K562 (cell line): Measurements from ENCODE around the gene PSMG3. TPM values are rescaled to one million over a fixed set of nuclear protein-coding genes. Genes with fewer than 3 reads are reported as not detected.
"Not testable (repeated sequence)": the region's sequence is repeated elsewhere in the genome, so short reads cannot be mapped to it uniquely, and the experiment has no call there.

Experiments
- ATAC-seq: fragments of 200-7000 bp; cut with Tn5 transposase; 3 replicates; pipeline ENCODE4 v1.9.1; 2020; ENCODE audit warnings: moderate library complexity
- BruUV-seq: library from RNA; stranded (reverse); fragments of 400-500 nt; replicated peaks from 2 replicates; lab custom pipeline; 2021; lab: Mats Ljungman, UMichigan
- CTCF ChIA-PET: fragments of 300-600 bp; formaldehyde crosslinking; extraction: SDS; loops from one replicate; lab custom pipeline; 2021; ENCODE audit warnings: low intra/inter-chr PET ratio; lab: Yijun Ruan, JAX
- POLR2A ChIA-PET: fragments of 300-600, 350-650 bp; sonication (Branson Sonifier 250); formaldehyde crosslinking; extraction: SDS; loops from one replicate; lab custom pipeline; 2021; ENCODE audit warnings: antibody characterized with exemption, inconsistent platforms; lab: Yijun Ruan, JAX
- DNase-seq, 4 experiments: peaks; one replicate each; pipeline versions ENCODE4 v3.0.0 to v3.0.0-alpha.2; 2011 to 2018; ENCODE audit warnings: low spot score in 3 of 4, mixed read lengths in 3 of 4; ENCODE audit errors: extremely low read depth in 1 of 4
- FAIRE-seq: peaks from 2 replicates; lab custom pipeline; 2011; peaks lifted over from hg19 to GRCh38; lab: Jason Lieb, UNC
- H2AFZ ChIP-seq: 2 replicates; pipeline ENCODE4 v1.6.0; 2011; ENCODE audit warnings: low read depth, low read length, control low read depth, inconsistent platforms
- H3K27ac ChIP-seq: fragments of 200-600 bp; 3 replicates; pipeline ENCODE4 v1.8.0; 2011; ENCODE audit warnings: low read depth, mild to moderate bottlenecking, control low read depth, inconsistent platforms, low read length, moderate library complexity, mixed read lengths; ENCODE audit errors: extremely low read depth
- H3K27me3 ChIP-seq, 2 experiments: fragments of 300-600 bp in 1 of 2; 2 replicates in 1 of 2; 3 replicates in 1 of 2; pipeline versions ENCODE4 v1.6.0 to v1.8.0; 2011; ENCODE audit warnings: inconsistent platforms in 2 of 2, low read length in 2 of 2, mild to moderate bottlenecking in 1 of 2, mixed read lengths in 1 of 2, moderate library complexity in 1 of 2; ENCODE audit not compliant: control insufficient read depth in 2 of 2, insufficient read depth in 2 of 2
- H3K36me3 ChIP-seq: fragments of 300-600 bp; 3 replicates; pipeline ENCODE4 v1.8.0; 2011; ENCODE audit warnings: mild to moderate bottlenecking, low read length, inconsistent platforms; ENCODE audit not compliant: control insufficient read depth, insufficient read depth
- H3K4me1 ChIP-seq, 2 experiments: fragments of 200-600 bp in 1 of 2; replicated peaks in 1 of 2; 2 replicates in 1 of 2; 3 replicates in 1 of 2; pipeline versions ENCODE4 v1.5.1 to v1.8.0; 2011; ENCODE audit warnings: inconsistent platforms in 2 of 2, low read length in 2 of 2, mild to moderate bottlenecking in 1 of 2, mixed read lengths in 1 of 2, moderate library complexity in 1 of 2; ENCODE audit not compliant: control insufficient read depth in 2 of 2, insufficient read depth in 2 of 2
- H3K4me2 ChIP-seq: 2 replicates; pipeline ENCODE4 v1.6.1; 2011; ENCODE audit warnings: low read length, control low read depth, inconsistent platforms, mixed read lengths; ENCODE audit not compliant: insufficient read depth
- H3K4me3 ChIP-seq: fragments of 200-600 bp; sonication (generic), shearing (Covaris generic); 2 replicates; pipeline ENCODE4 v1.5.1; 2016; ENCODE audit warnings: control low read depth, inconsistent platforms
- H3K79me2 ChIP-seq: fragments of 200-600 bp; 3 replicates; pipeline ENCODE4 v1.8.0; 2011; ENCODE audit warnings: low read length, inconsistent platforms; ENCODE audit not compliant: control insufficient read depth, insufficient read depth
- H3K9ac ChIP-seq, 2 experiments: 2 replicates each; pipeline versions ENCODE4 v1.6.0 to v1.6.1; 2011; ENCODE audit warnings: low read depth in 2 of 2, low read length in 2 of 2, control low read depth in 1 of 2, inconsistent platforms in 1 of 2, mild to moderate bottlenecking in 1 of 2, mixed read lengths in 1 of 2; ENCODE audit not compliant: insufficient read depth in 1 of 2
- H3K9me1 ChIP-seq: one replicate; pipeline ENCODE4 v1.6.0; 2011; ENCODE audit warnings: inconsistent platforms, mild to moderate bottlenecking, low read length, moderate library complexity; ENCODE audit not compliant: control insufficient read depth, insufficient read depth
- H3K9me3 ChIP-seq: replicated peaks from 2 replicates; pipeline ENCODE4 v1.5.1; 2011; ENCODE audit warnings: low read depth, low read length, inconsistent platforms; ENCODE audit not compliant: control insufficient read depth, insufficient read depth
- H4K20me1 ChIP-seq: replicated peaks from 2 replicates; pipeline ENCODE4 v1.6.1; 2011; ENCODE audit warnings: low read length, inconsistent platforms, mixed read lengths; ENCODE audit not compliant: control insufficient read depth, insufficient read depth
- WGBS: fragments of 100-300 bp; shearing (Covaris generic); methylation state at CpG from one replicate; pipeline ENCODE4 v1.1.6; 2016; ENCODE audit warnings: low coverage, mixed read lengths; ENCODE audit not compliant: insufficient coverage; ENCODE audit errors: missing lambda C conversion rate; 5-methylcytosine and 5-hydroxymethylcytosine counted together
- in situ Hi-C: fragments of 300-500 bp; cut with MboI; formaldehyde crosslinking; loops from 4 replicates; pipeline ENCODE4 v1.15.0; 2018; ENCODE audit warnings: inconsistent platforms, mixed read lengths
- intact Hi-C: fragments of 100-400 bp; cut with micrococcal nuclease; formaldehyde crosslinking; loops from 2 replicates; pipeline ENCODE4 v1.14.2; 2022
- polyA plus RNA-seq, 8 experiments: library from polyadenylated mRNA; depleted of rRNA in 4 of 8; stranded (reverse) in 5 of 8; unstranded in 3 of 8; fragments of >200 nt; fragmentation: Nextera tagmentation in 2 of 8; fragmentation: Illumina TruSeq in 1 of 8; extraction: Ambion mirVana in 2 of 8; extraction: Trizol in 1 of 8; gene quantifications; 2 replicates each; pipeline versions ENCODE4 v1.2.1 to v1.2.3, GENCODE V29; 2011 to 2014; ENCODE audit warnings: inconsistent platforms in 1 of 8, missing spikeins in 1 of 8
- total RNA-seq, 7 experiments: library from RNA; depleted of rRNA in 6 of 7; stranded (reverse); fragments of >200 nt in 6 of 7; fragmentation: Illumina TruSeq in 2 of 7; extraction: Trizol in 2 of 7; gene quantifications; 2 replicates each; pipeline versions ENCODE4 v1.2.1 to v1.2.3, GENCODE V29; 2011 to 2021; ENCODE audit warnings: low replicate concordance in 1 of 7
- TF ChIP-seq, protein P1 (sequence below): sonication (generic); formaldehyde crosslinking; IDR thresholded peaks from 2 replicates; pipeline ENCODE4 v1.9.0; 2022; ENCODE audit warnings: mild to moderate bottlenecking, missing genetic modification reagents
- TF ChIP-seq, protein P2 (sequence below): sonication (generic); formaldehyde crosslinking; IDR thresholded peaks from 2 replicates; pipeline ENCODE4 v1.8.1; 2023; ENCODE audit warnings: missing genetic modification reagents, mild to moderate bottlenecking, borderline replicate concordance

PSMG3 gene
- total and polyA plus RNA-seq, 9 of the 15 experiments (the other 6 are each of a cell fraction or from before 2014, with no cell fraction given) = 34.8 to 122 (median 80.1) TPM

DNA sequence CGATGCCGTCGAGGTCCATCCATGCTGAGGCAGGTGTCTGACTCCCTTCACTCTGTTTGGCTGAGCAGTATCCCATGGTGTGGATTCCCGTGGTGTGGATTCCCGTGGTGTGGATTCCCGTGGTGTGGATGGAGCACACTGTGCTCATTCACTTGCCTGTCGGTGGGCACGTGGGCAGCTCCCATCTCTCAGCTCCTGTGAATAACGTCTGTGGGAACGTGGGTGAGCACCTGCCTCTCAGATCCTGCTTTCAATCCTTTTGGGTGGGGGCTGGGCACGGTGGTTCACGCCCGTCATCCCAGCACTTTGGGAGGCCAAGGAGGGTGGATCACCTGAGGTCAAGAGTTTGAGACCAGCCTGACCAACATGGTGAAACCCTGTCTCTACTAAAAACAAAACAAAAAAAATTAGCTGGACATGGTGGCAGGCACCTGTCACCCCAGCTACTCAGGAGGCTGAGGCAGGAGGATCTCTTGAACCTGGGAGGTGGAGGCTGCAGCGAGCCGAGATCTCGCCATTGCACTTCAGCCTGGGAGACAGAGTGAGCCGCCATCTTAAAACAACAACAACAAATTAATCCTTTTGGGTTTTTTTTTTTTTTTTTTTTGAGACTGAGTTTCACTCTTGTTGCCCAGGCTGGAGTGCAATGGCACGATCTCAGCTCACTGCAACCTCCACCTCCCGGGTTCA is 13.6 kb upstream of the PSMG3 start:
- in situ Hi-C loops = loop anchor here (10.0 kb wide), 1 partner anchor 621 kb away; no protein-coding TSS in a partner anchor
- WGBS = 2% methylated on average over 16 of the region's 19 CpGs
- BruUV-seq, H4K20me1 ChIP-seq, H3K9ac ChIP-seq, H2AFZ ChIP-seq, H3K9me3 ChIP-seq, H3K36me3 ChIP-seq, FAIRE-seq, intact Hi-C loops, CTCF ChIA-PET, H3K4me3 ChIP-seq, H3K4me2 ChIP-seq, H3K9me1 ChIP-seq, ATAC-seq, DNase-seq, H3K79me2 ChIP-seq, H3K27ac ChIP-seq: not testable (repeated sequence)
- Histone ChIP-seq H3K27me3 (peaks cover 52 to 73% of the 10 kb centered on the region in 2 experiments), H3K4me1 (peaks cover 9 to 43% of the 10 kb centered on the region in 2 experiments; a peak in 4 of 5 replicates)
- POLR2A ChIA-PET = interaction anchor here (0.7 kb wide), 1 partner anchor 773 kb away, joined by 4 read pairs; no protein-coding TSS in a partner anchor
- TF ChIP-seq, protein P1, sequence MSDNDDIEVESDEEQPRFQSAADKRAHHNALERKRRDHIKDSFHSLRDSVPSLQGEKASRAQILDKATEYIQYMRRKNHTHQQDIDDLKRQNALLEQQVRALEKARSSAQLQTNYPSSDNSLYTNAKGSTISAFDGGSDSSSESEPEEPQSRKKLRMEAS (CRISPR knock-in tag) = 0 out of 2 replicates have a peak, but pooled peaks have one; percentile 21
- TF ChIP-seq, protein P2, sequence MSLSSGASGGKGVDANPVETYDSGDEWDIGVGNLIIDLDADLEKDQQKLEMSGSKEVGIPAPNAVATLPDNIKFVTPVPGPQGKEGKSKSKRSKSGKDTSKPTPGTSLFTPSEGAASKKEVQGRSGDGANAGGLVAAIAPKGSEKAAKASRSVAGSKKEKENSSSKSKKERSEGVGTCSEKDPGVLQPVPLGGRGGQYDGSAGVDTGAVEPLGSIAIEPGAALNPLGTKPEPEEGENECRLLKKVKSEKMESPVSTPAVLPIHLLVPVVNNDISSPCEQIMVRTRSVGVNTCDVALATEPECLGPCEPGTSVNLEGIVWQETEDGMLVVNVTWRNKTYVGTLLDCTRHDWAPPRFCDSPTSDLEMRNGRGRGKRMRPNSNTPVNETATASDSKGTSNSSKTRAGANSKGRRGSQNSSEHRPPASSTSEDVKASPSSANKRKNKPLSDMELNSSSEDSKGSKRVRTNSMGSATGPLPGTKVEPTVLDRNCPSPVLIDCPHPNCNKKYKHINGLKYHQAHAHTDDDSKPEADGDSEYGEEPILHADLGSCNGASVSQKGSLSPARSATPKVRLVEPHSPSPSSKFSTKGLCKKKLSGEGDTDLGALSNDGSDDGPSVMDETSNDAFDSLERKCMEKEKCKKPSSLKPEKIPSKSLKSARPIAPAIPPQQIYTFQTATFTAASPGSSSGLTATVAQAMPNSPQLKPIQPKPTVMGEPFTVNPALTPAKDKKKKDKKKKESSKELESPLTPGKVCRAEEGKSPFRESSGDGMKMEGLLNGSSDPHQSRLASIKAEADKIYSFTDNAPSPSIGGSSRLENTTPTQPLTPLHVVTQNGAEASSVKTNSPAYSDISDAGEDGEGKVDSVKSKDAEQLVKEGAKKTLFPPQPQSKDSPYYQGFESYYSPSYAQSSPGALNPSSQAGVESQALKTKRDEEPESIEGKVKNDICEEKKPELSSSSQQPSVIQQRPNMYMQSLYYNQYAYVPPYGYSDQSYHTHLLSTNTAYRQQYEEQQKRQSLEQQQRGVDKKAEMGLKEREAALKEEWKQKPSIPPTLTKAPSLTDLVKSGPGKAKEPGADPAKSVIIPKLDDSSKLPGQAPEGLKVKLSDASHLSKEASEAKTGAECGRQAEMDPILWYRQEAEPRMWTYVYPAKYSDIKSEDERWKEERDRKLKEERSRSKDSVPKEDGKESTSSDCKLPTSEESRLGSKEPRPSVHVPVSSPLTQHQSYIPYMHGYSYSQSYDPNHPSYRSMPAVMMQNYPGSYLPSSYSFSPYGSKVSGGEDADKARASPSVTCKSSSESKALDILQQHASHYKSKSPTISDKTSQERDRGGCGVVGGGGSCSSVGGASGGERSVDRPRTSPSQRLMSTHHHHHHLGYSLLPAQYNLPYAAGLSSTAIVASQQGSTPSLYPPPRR (CRISPR knock-in tag) = 0 out of 2 replicates have a peak, but pooled peaks have one; percentile 33
